K562 (cell line): Measurements from ENCODE around the gene PPP1R37. TPM values are rescaled to one million over a fixed set of nuclear protein-coding genes. Genes with fewer than 3 reads are reported as not detected.

Source experiments
- AFF4 ChIP-seq: sonication (generic); formaldehyde crosslinking; IDR thresholded peaks from 2 replicates; pipeline ENCODE4 v1.8.0; 2023; ENCODE audit warnings: mild to moderate bottlenecking, missing genetic modification reagents
- ATF7 ChIP-seq: fragments of 450-650 bp; IDR thresholded peaks from 2 replicates; pipeline ENCODE4 v1.7.1; 2014; ENCODE audit warnings: mild to moderate bottlenecking, moderate library complexity
- CEBPG ChIP-seq, 3 experiments: fragments of 200-800 bp in 1 of 3; sonication (Bioruptor generic) in 1 of 3; sonication (generic) in 1 of 3; formaldehyde crosslinking in 1 of 3; IDR thresholded peaks in 2 of 3; conservative IDR thresholded peaks in 1 of 3; 2 replicates each; pipeline versions ENCODE4 v1.6.1 to v1.8.0; 2016 to 2022; ENCODE audit warnings: missing compliant biosample characterization in 2 of 3, missing genetic modification characterization in 2 of 3, mild to moderate bottlenecking in 1 of 3, missing genetic modification reagents in 1 of 3
- EP300 ChIP-seq: IDR thresholded peaks from 2 replicates; pipeline ENCODE4 v1.6.1; 2012; ENCODE audit warnings: low read length, improper control_type of control experiment
- FIP1L1 ChIP-seq: fragments of 200-400 bp; formaldehyde crosslinking; IDR thresholded peaks from 2 replicates; pipeline ENCODE4 v1.6.1; 2018; ENCODE audit warnings: mild to moderate bottlenecking, low read depth, low read length; ENCODE audit not compliant: poor library complexity, severe bottlenecking
- MBD2 ChIP-seq: sonication (generic); IDR thresholded peaks from 2 replicates; pipeline ENCODE4 v1.6.1; 2016; ENCODE audit warnings: low read depth, borderline replicate concordance
- MYC ChIP-seq, 2 experiments: fragments of 250-450 bp in 1 of 2; sonication (Bioruptor Pico) in 1 of 2; IDR thresholded peaks; 2 replicates each; pipeline versions ENCODE4 v1.5.1 to v1.6.1; 2012 to 2021; ENCODE audit warnings: low read depth in 2 of 2, borderline replicate concordance in 1 of 2, improper control_type of control experiment in 1 of 2, low read length in 1 of 2, mild to moderate bottlenecking in 1 of 2, moderate library complexity in 1 of 2
- NCOR1 ChIP-seq: fragments of 450-650 bp; IDR thresholded peaks from 2 replicates; pipeline ENCODE4 v1.6.1; 2016; ENCODE audit warnings: mild to moderate bottlenecking, moderate library complexity
- POLR3A ChIP-seq: IDR thresholded peaks from 2 replicates; pipeline ENCODE4 v1.6.1; 2011; ENCODE audit warnings: borderline replicate concordance, mild to moderate bottlenecking, moderate library complexity; ENCODE audit not compliant: insufficient read length, insufficient read depth; ENCODE audit errors: extremely low read depth
- RBFOX2 ChIP-seq: fragments of 200-400 bp; formaldehyde crosslinking; IDR thresholded peaks from 2 replicates; pipeline ENCODE4 v1.6.1; 2017; ENCODE audit warnings: low read depth, mild to moderate bottlenecking, low read length, moderate library complexity
- STAT5B ChIP-seq: fragments of 250-450 bp; sonication (Bioruptor Pico); IDR thresholded peaks from 2 replicates; pipeline ENCODE4 v1.8.0; 2021; ENCODE audit warnings: mild to moderate bottlenecking, inconsistent platforms
- TRIM24 ChIP-seq, 2 experiments: fragments of 450-650 bp; IDR thresholded peaks; 2 replicates each; pipeline ENCODE4 v1.6.1; 2016
- U2AF1 ChIP-seq: fragments of 200-400 bp; formaldehyde crosslinking; optimal IDR thresholded peaks from 2 replicates; pipeline ENCODE3; 2017; ENCODE audit warnings: mild to moderate bottlenecking, low read depth, low read length, moderate library complexity
- YBX1 ChIP-seq: fragments of 450-650 bp; IDR thresholded peaks from 2 replicates; pipeline ENCODE4 v1.7.1; 2016; ENCODE audit warnings: mild to moderate bottlenecking
- ZFX ChIP-seq: sonication (generic); formaldehyde crosslinking; IDR thresholded peaks from 2 replicates; pipeline ENCODE4 v1.8.0; 2022; ENCODE audit warnings: mild to moderate bottlenecking, missing genetic modification reagents, moderate library complexity
- ZNF431 ChIP-seq: sonication (generic); formaldehyde crosslinking; IDR thresholded peaks from 2 replicates; pipeline ENCODE4 v1.8.0; 2022; ENCODE audit warnings: mild to moderate bottlenecking, missing genetic modification reagents
- polyA plus RNA-seq, 8 experiments: library from polyadenylated mRNA; depleted of rRNA in 4 of 8; stranded (reverse) in 5 of 8; unstranded in 3 of 8; fragments of >200 nt; fragmentation: Nextera tagmentation in 2 of 8; fragmentation: Illumina TruSeq in 1 of 8; extraction: Ambion mirVana in 2 of 8; extraction: Trizol in 1 of 8; gene quantifications; 2 replicates each; pipeline versions ENCODE4 v1.2.1 to v1.2.3, GENCODE V29; 2011 to 2014; ENCODE audit warnings: inconsistent platforms in 1 of 8, missing spikeins in 1 of 8
- total RNA-seq, 7 experiments: library from RNA; depleted of rRNA in 6 of 7; stranded (reverse); fragments of >200 nt in 6 of 7; fragmentation: Illumina TruSeq in 2 of 7; extraction: Trizol in 2 of 7; gene quantifications; 2 replicates each; pipeline versions ENCODE4 v1.2.1 to v1.2.3, GENCODE V29; 2011 to 2021; ENCODE audit warnings: low replicate concordance in 1 of 7
- TF ChIP-seq, protein P1 (sequence below): fragments of 450-650 bp; formaldehyde crosslinking; IDR thresholded peaks from 2 replicates; pipeline ENCODE4 v1.4.0; 2020; ENCODE audit warnings: mild to moderate bottlenecking, moderate library complexity
- TF ChIP-seq, protein P2 (sequence below): sonication (generic); formaldehyde crosslinking; IDR thresholded peaks from 2 replicates; pipeline ENCODE4 v1.9.0; 2022; ENCODE audit warnings: mild to moderate bottlenecking, missing genetic modification reagents
- TF ChIP-seq, protein P3 (sequence below): fragments of 250-450 bp; sonication (Bioruptor Pico); IDR thresholded peaks from 2 replicates; pipeline ENCODE4 v1.5.0; 2021

Gene PPP1R37
- total and polyA plus RNA-seq, 9 of the 15 experiments (the other 6 are each of a cell fraction or from before 2014, with no cell fraction given), result 0.04 to 20.3 (median 7.3) TPM

GRCh38 chr19:45092747-45093678 lies at the start of gene PPP1R37 (continued):
- peak; percentile 41 for TF ChIP-seq FIP1L1
- peak; percentile 99 for TF ChIP-seq EP300
- 0 out of 2 replicates have a peak, but pooled peaks have one; percentile 59 for TF ChIP-seq AFF4 (CRISPR knock-in tag)
- TF ChIP-seq STAT5B (CRISPR knock-in tag), result no peak
- peak in 1 of 2 experiments; percentile 69; a peak in 2 of 4 replicates for TF ChIP-seq TRIM24 (IDR thresholded peaks at IDR 0.05)
- no peak for TF ChIP-seq CEBPG (CRISPR knock-in tag; IDR thresholded peaks at IDR 0.05)
- TF ChIP-seq CEBPG (tag; conservative IDR thresholded peaks at IDR 0.05 in 1 of 2, IDR thresholded peaks at IDR 0.05 in 1 of 2), result no peak
- TF ChIP-seq, protein P1, sequence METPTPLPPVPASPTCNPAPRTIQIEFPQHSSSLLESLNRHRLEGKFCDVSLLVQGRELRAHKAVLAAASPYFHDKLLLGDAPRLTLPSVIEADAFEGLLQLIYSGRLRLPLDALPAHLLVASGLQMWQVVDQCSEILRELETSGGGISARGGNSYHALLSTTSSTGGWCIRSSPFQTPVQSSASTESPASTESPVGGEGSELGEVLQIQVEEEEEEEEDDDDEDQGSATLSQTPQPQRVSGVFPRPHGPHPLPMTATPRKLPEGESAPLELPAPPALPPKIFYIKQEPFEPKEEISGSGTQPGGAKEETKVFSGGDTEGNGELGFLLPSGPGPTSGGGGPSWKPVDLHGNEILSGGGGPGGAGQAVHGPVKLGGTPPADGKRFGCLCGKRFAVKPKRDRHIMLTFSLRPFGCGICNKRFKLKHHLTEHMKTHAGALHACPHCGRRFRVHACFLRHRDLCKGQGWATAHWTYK (CRISPR knock-in tag), result 0 out of 2 replicates have a peak, but pooled peaks have one; percentile 20
- no peak for TF ChIP-seq POLR3A
- peak; percentile 77 for TF ChIP-seq MYC (IDR thresholded peaks at IDR 0.05; ENCODE audit: low read depth, low read length)
- TF ChIP-seq MYC (CRISPR knock-in tag; IDR thresholded peaks at IDR 0.05; ENCODE audit: borderline replicate concordance, low read depth), result peak; percentile 59; the same call in 1 of the 2 replicates
- TF ChIP-seq MBD2, result no peak
- peak; percentile 56 for TF ChIP-seq U2AF1
- 0 out of 2 replicates have a peak, but pooled peaks have one; percentile 57 for TF ChIP-seq ZNF431 (CRISPR knock-in tag)
- TF ChIP-seq ZFX (CRISPR knock-in tag), result peak; percentile 48
- TF ChIP-seq ATF7, result peak; percentile 87
- TF ChIP-seq, protein P2, sequence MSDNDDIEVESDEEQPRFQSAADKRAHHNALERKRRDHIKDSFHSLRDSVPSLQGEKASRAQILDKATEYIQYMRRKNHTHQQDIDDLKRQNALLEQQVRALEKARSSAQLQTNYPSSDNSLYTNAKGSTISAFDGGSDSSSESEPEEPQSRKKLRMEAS (CRISPR knock-in tag), result peak; percentile 77
- TF ChIP-seq, protein P3, sequence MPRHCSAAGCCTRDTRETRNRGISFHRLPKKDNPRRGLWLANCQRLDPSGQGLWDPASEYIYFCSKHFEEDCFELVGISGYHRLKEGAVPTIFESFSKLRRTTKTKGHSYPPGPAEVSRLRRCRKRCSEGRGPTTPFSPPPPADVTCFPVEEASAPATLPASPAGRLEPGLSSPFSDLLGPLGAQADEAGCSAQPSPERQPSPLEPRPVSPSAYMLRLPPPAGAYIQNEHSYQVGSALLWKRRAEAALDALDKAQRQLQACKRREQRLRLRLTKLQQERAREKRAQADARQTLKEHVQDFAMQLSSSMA (CRISPR knock-in tag), result peak; percentile 87; the same call in 1 of the 2 replicates
- TF ChIP-seq NCOR1, result peak; percentile 57; the same call in 1 of the 2 replicates
- peak; percentile 86 for TF ChIP-seq RBFOX2
- TF ChIP-seq YBX1, result no peak
